ENCODE results near the gene MISP3.

Gene MISP3

GRCh38 chr19:14085309-14085995 is 12.9 kb downstream of the MISP3 start, which contains the start of gene C19orf67:
Gene C19orf67 (minus strand): TSS chr19:14085783. CDS start chr19:14085627, 156 bp downstream.
- TF ChIP-seq CTCF (conservative IDR thresholded peaks at IDR 0.05) (no peak), ZFX (IDR thresholded peaks at IDR 0.05) (no peak)
- no peak within 1 kb of the TSS for H3K27ac ChIP-seq

GRCh38 chr19:14086098-14086497 is 13.5 kb downstream of the MISP3 start:
- no peak overlapping the region for H3K27ac ChIP-seq
- no peak for TF ChIP-seq CTCF (conservative IDR thresholded peaks at IDR 0.05)
- no peak for TF ChIP-seq ZFX (IDR thresholded peaks at IDR 0.05)

GRCh38 chr19:14088634-14089411 is 16.2 kb downstream of the MISP3 start:
- no peak overlapping the region for H3K27ac ChIP-seq
- TF ChIP-seq CTCF (conservative IDR thresholded peaks at IDR 0.05) (no peak), ZFX (IDR thresholded peaks at IDR 0.05) (no peak)

GRCh38 chr19:14089412-14089661 is 16.8 kb downstream of the MISP3 start:
- H3K27ac ChIP-seq = peak overlapping the region; percentile 93
- TF ChIP-seq ZFX (IDR thresholded peaks at IDR 0.05) (no peak), CTCF (conservative IDR thresholded peaks at IDR 0.05) (no peak)

- no peak for TF ChIP-seq CTCF (conservative IDR thresholded peaks at IDR 0.05)
- peak overlapping the region; percentile 93 for H3K27ac ChIP-seq
Observed at GRCh38 chr19:14089662-14090508, 17.3 kb downstream of the MISP3 start.

GRCh38 chr19:14090509-14091080 is 18.0 kb downstream of the MISP3 start, which contains the start of gene SAMD1:
Gene SAMD1 (minus strand): TSS chr19:14090751.
- peak within 1 kb of the TSS; percentile 93 for H3K27ac ChIP-seq
- TF ChIP-seq CTCF (conservative IDR thresholded peaks at IDR 0.05) = no peak
- no peak for TF ChIP-seq ZFX (IDR thresholded peaks at IDR 0.05)
